ENCODE measurements around the gene RPL23. TPM values are rescaled to one million over a fixed set of nuclear protein-coding genes. Genes with fewer than 3 reads are reported as not detected.
A peak's percentile ranks its signal among the peaks of the same experiment; 100 is the strongest.

RPL23 gene
- total RNA-seq, 1 experiment from 2014 or later: 1,631 TPM

DNA sequence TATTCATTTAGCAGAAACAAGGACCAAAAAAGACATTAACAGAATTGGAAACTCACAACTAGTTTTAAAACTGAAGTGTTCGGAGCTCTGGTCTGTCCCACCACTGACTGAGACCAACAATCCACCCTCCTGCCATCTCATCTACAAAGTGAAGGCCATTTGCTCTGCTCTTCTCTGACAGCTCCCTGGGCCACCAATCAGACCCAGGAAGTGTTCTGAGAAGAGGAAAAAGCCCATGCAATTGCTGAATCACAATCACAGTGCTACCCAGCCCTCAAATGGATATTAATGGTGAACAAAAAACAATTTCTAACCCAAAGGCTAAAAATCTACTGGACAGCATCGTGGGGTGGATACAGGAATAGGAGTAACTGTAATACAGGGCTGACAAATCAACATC is 2.1 kb downstream of the RPL23 start:
- Histone ChIP-seq H3K36me3 (ENCODE audit: control insufficient read depth in 1 of 2, insufficient read depth in 2 of 2, low read length in 2 of 2) (peaks cover 44 to 56% of the 10 kb centered on the region in 2 experiments), H3K27me3 (ENCODE audit: insufficient read depth, low read length) (no peaks in the 10 kb centered on the region), H4K20me1 (ENCODE audit: insufficient read depth) (peaks cover 32% of the 10 kb centered on the region; the same call in 1 of the 2 replicates), H3K4me2 (ENCODE audit: low read length) (peak overlapping the region; percentile 89), H3K4me3 (replicated peaks in 1 of 2; ENCODE audit: low read depth in 1 of 2, low read length in 2 of 2) (peak overlapping the region; percentile 67 to 99), H2AFZ (ENCODE audit: low read depth, low read length, poor library complexity, severe bottlenecking) (no peak overlapping the region), H3K27ac (ENCODE audit: low read depth, low read length) (peak overlapping the region; percentile 31; the same call in 1 of the 2 replicates), H3K4me1 (ENCODE audit: control insufficient read depth in 1 of 2, insufficient read depth in 2 of 2, low read length in 2 of 2) (peaks cover 18 to 38% of the 10 kb centered on the region in 2 experiments; a peak in 3 of 4 replicates), H3K79me2 (ENCODE audit: insufficient read depth, low read length) (peaks cover 48% of the 10 kb centered on the region), H3K9ac (ENCODE audit: low read length) (peak overlapping the region; percentile 92; the same call in 1 of the 2 replicates), H3K9me2 (ENCODE audit: insufficient read depth) (no peaks in the 10 kb centered on the region), H3K9me3 (ENCODE audit: control insufficient read depth in 1 of 2, insufficient read depth in 1 of 2, low read depth in 1 of 2, low read length in 2 of 2) (no peaks in the 10 kb centered on the region)
- CTCF ChIA-PET: no interaction called here
- no peak for DNase-seq (ENCODE audit: low read depth, low spot score)
- ATAC-seq: no peak
- TF ChIP-seq SP1 (IDR thresholded peaks at IDR 0.05; ENCODE audit: low read depth) (no peak), CBX3 (IDR thresholded peaks at IDR 0.05; ENCODE audit: low read depth) (no peak)
- TF ChIP-seq, protein P1, sequence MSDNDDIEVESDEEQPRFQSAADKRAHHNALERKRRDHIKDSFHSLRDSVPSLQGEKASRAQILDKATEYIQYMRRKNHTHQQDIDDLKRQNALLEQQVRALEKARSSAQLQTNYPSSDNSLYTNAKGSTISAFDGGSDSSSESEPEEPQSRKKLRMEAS (IDR thresholded peaks at IDR 0.05): no peak
- TF ChIP-seq, protein P2, sequence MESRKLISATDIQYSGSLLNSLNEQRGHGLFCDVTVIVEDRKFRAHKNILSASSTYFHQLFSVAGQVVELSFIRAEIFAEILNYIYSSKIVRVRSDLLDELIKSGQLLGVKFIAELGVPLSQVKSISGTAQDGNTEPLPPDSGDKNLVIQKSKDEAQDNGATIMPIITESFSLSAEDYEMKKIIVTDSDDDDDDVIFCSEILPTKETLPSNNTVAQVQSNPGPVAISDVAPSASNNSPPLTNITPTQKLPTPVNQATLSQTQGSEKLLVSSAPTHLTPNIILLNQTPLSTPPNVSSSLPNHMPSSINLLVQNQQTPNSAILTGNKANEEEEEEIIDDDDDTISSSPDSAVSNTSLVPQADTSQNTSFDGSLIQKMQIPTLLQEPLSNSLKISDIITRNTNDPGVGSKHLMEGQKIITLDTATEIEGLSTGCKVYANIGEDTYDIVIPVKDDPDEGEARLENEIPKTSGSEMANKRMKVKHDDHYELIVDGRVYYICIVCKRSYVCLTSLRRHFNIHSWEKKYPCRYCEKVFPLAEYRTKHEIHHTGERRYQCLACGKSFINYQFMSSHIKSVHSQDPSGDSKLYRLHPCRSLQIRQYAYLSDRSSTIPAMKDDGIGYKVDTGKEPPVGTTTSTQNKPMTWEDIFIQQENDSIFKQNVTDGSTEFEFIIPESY (IDR thresholded peaks at IDR 0.05; ENCODE audit: extremely low read depth, insufficient replicate concordance, low read length): no peak
- TF ChIP-seq, protein P3, sequence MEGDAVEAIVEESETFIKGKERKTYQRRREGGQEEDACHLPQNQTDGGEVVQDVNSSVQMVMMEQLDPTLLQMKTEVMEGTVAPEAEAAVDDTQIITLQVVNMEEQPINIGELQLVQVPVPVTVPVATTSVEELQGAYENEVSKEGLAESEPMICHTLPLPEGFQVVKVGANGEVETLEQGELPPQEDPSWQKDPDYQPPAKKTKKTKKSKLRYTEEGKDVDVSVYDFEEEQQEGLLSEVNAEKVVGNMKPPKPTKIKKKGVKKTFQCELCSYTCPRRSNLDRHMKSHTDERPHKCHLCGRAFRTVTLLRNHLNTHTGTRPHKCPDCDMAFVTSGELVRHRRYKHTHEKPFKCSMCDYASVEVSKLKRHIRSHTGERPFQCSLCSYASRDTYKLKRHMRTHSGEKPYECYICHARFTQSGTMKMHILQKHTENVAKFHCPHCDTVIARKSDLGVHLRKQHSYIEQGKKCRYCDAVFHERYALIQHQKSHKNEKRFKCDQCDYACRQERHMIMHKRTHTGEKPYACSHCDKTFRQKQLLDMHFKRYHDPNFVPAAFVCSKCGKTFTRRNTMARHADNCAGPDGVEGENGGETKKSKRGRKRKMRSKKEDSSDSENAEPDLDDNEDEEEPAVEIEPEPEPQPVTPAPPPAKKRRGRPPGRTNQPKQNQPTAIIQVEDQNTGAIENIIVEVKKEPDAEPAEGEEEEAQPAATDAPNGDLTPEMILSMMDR (IDR thresholded peaks at IDR 0.05 in 2 of 3, conservative IDR thresholded peaks at IDR 0.05 in 1 of 3; ENCODE audit: borderline replicate concordance in 1 of 3, insufficient read depth in 1 of 3, low read depth in 2 of 3, low read length in 2 of 3): no peak
- no TSS peak for BruUV-seq (replicated peaks)
- intact Hi-C loops (cut with micrococcal nuclease): loop anchor here (5.0 kb wide), 1 partner anchor 99 kb away; the partner anchor contains the start of gene PSMB3
- RAD21 ChIA-PET (ENCODE audit: low non-redundant PET in 1 of 2, low total read pairs in 2 of 2, uncharacterized antibody in 2 of 2, unreplicated experiment in 2 of 2): no interaction called here
- POLR2A ChIA-PET: interaction anchor here (4.5 kb wide), 1 partner anchor 12 kb away, joined by 55 read pairs; no protein-coding TSS in a partner anchor
